GM19397 (cell line): Measurements from ENCODE around the gene PCNT.
"Not testable (repeated sequence)": the region's sequence is repeated elsewhere in the genome, so short reads cannot be mapped to it uniquely, and the experiment has no call there.

Source experiments
- ATAC-seq: cut with Tn5 transposase; IDR thresholded peaks from one replicate; pipeline ENCODE4 v1.9.1; 2021; ENCODE audit warnings: mild to moderate bottlenecking, moderate library complexity; ENCODE audit not compliant: unreplicated experiment

The PCNT gene

DNA sequence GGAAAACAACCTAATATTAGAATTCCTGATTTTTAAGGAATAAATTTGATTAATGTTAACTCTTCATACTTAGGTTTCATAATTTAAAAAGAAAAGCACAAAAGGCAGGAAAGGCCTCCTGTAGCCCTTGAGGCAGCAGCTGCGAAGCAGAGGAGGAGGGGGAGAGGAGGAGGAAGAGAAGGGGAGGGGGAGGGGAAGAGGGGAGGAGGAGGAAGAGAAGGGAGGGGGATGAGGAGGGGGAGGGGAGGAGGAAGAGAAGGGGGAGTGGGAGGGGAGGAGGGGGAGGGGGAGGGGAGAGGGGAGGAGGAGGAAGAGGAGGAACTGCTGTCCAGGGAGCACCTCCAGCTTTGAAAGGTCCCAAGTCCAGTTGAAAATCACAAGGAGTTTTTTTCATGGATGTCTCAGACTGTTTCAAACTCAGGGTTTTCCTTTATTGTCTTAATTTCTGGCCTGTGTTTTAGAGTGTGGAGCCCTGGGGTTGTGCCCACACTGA, 99.6 kb downstream of the PCNT start:
- ATAC-seq = no peak

DNA sequence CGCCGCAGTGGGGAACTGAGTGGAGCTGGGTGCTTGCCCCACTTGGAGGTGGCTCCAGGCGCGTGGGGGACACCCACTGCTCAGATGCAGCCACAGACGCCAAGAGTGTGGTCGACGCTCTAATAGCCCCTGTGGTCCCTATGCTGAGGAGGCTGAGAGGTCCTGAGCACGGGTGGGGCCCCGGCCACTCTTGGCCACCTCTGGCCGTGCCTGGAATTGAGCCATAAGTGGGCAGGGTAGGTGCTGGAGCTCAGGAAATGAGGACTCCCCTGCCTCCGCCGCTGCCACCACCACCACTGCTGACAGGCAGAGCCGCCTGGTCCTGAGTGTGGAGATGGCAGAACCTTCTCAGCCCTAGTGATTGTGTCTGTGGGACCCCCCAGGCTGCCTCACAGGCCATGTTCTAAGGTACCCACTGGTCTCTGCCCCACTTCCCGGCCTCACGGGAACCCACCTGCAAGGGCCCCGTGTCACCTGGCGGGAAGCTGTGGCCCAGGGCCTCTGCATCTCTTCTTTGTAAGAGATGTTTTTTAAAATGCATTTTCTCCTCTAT, 100.2 kb downstream of the PCNT start:
- no peak for ATAC-seq

GRCh38 chr21:46424621-46425020, 100.7 kb downstream of the PCNT start:
- ATAC-seq = no peak

GRCh38 chr21:46425041-46425440, 101.1 kb downstream of the PCNT start:
- no peak for ATAC-seq

DNA sequence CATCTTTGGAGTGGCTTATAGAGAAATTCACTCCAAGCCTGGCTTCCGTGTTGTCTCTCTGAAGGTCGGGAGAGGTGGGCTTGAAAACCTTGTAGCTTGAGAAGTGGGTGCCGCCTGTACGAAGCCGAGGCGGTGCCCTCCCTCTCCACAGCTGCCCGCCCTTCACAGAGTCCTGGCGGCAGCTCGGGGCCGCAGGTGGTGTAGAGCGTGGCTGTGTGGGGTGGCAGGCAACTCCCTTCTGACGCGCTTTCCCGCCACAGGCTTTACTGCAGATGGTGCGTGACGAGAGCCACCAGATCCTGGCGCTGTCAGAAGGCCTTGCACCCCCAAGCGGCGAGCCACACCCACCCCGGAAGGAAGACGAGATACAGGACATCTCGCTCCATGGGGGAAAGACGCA, 101.6 kb downstream of the PCNT start:
- no peak for ATAC-seq

DNA sequence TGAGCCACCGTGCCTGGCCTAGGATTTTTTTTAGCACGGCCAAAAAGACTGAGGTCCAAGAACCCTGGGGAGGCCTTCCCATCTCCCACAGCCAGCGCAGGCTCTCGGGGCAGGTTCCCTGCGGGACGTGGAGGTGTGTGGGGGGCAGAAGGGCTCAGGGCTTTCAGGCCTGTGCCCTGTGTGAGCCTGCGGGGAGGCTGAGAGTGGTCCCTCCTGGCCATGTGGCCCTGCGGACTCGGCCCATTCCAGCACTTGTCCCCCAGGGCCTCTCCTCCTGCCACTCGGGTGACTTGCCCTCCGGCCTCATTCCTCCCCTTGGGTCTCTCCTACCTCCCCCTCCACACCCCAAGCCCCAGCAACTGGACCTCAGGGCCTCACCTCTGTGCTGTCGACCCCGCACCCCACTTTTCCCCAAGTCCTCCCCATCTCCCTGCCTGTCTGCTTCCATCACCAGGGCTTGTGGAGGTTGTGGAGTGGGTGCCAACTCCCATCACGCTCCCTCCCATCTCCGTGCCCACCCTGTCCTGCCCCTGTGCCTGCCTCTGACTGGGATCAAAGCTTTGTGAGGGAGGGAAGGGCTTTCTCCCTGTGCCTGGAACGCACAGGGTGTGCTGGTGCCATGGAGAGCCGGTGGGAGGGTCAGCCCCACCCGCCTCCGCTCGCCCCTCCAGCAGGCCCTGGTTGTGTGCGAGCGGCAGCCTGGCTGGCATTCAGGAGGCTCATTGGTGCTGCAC, 102.5 kb downstream of the PCNT start:
- no peak for ATAC-seq

GRCh38 chr21:46427516-46427915, 103.6 kb downstream of the PCNT start:
- no peak for ATAC-seq

GRCh38 chr21:46428286-46428685, 104.3 kb downstream of the PCNT start:
- no peak for ATAC-seq

GRCh38 chr21:46428987-46429710, 105.2 kb downstream of the PCNT start:
- ATAC-seq = no peak

- ATAC-seq = no peak
Observed at GRCh38 chr21:46429754-46430681, 106.1 kb downstream of the PCNT start.

- ATAC-seq = no peak
Observed at GRCh38 chr21:46431448-46431847, 107.5 kb downstream of the PCNT start.

GRCh38 chr21:46431884-46432488, 108.0 kb downstream of the PCNT start:
- ATAC-seq = no peak

DNA sequence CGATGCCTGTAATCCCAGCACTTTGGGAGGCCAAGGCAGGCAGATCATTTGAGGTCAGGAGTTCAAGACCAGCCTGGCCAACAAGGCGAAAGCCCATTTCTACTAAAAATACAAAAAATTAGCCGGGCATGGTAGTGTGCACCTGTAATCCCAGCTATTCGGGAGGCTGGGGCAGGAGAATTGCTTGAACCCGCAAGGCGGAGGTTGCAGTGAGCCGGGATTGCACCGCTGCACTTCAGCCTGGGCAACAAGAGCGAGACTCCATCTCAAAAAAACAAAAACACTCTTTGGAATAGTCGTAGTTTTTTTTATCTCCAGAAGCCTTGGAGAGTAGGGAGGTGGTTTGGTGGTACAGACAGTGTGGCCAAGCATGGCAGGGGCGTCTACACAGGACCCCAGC, 109.2 kb downstream of the PCNT start:
- not testable (repeated sequence) for ATAC-seq

DNA sequence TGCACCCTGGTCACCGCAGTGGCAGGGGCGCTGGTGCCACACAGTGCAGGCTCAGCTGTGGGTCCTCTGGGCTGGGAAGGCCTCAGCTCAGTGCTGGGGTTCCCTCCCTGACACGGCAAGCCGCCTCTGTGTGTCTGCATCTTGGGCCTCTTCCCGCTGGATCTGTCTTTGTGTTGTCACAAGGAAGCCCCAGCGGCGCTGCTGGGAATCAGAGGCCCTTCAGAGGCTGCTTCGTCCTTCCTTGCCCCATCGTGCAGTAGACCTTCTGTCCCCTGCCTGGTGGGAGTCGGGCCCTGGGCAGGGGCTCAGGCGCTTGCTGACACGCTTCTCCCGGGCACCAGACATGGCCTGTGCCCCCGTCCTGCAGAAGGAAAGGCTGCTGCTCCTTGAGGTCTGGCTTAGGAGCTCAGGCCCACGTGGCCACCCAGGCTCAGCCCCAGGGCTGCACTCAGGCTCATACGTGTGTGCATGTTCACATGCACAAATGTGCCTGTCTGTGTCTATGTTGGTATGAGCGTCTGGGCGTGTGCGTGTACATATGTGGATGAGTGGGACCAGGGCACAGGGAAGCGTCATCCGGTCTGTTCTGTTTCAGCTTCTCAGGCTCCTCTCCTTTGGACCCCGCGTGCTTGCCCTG, 110.5 kb downstream of the PCNT start:
- no peak for ATAC-seq

DNA sequence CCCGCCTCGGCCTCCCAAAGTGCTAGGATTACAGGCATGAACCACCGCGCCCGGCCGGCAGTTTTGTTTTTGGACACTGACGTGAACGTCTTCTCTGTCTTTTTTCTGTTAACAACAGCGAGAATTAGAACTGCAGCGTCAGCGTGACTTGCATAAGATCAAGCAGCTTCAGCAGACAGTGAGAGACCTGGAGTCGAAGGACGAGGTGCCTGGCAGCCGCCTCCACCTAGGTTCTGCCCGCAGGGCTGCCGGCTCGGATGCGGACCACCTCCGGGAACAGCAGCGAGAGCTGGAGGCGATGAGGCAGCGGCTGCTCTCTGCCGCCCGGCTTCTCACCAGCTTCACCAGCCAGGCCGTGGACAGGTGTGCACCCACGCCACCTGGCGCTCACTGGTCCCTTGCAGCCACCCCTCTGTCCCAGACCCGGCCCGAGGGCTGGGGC, 111.9 kb downstream of the PCNT start:
- ATAC-seq = no peak

DNA sequence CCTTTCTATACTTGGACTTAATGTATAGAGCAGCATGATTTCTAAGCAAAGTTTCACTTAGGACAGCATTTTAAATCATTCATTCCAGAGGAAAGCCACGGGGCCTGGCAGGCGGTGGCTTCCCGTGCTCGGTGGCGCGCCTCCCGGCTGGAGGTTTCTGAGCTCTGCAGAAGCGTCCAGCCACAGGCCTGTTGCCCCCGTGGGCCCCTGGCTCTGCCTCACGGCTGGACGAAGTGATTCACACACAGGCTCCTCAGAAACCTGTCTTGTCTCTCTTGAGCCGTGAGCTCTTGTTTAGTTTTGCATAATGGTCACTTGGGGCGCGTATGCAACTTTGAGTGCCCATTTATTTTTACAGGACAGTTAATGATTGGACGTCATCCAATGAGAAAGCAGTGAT, 112.7 kb downstream of the PCNT start:
- no peak for ATAC-seq

- no peak for ATAC-seq
Observed at GRCh38 chr21:46437096-46437498, 113.1 kb downstream of the PCNT start.

DNA sequence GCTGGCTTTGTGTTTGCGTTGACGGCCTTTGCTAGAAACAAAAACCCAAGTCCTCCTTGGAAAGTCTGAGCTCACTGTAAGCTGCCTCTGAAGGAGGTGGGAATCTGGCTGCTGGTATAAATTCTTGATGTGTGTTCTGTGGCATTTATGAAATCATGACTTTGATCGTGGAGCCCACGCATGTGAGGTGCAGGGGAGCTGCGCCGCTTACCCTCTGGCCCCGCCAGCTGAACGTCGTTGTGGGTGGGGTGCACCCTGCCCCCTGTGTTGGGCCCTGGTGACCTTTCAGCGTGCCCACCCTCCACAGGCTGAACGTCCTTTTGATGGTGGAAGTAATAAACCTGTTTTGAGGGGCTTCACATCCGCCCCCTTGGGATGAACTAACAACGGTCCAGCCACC, 113.6 kb downstream of the PCNT start:
- ATAC-seq = no peak

GRCh38 chr21:46438241-46438640, 114.3 kb downstream of the PCNT start:
- ATAC-seq = no peak

GRCh38 chr21:46439906-46440305, 116.0 kb downstream of the PCNT start:
- no peak for ATAC-seq
